Endothelial cell of hepatic sinusoid (primary cell): ENCODE measurements around the gene ATP6V1B1.

Experiments
- in situ Hi-C: cut with HindIII; loops from 2 replicates; pipeline ENCODE4 v1.10.0; 2017; ENCODE audit warnings: low sequenced_read_pairs

The ATP6V1B1 gene

DNA sequence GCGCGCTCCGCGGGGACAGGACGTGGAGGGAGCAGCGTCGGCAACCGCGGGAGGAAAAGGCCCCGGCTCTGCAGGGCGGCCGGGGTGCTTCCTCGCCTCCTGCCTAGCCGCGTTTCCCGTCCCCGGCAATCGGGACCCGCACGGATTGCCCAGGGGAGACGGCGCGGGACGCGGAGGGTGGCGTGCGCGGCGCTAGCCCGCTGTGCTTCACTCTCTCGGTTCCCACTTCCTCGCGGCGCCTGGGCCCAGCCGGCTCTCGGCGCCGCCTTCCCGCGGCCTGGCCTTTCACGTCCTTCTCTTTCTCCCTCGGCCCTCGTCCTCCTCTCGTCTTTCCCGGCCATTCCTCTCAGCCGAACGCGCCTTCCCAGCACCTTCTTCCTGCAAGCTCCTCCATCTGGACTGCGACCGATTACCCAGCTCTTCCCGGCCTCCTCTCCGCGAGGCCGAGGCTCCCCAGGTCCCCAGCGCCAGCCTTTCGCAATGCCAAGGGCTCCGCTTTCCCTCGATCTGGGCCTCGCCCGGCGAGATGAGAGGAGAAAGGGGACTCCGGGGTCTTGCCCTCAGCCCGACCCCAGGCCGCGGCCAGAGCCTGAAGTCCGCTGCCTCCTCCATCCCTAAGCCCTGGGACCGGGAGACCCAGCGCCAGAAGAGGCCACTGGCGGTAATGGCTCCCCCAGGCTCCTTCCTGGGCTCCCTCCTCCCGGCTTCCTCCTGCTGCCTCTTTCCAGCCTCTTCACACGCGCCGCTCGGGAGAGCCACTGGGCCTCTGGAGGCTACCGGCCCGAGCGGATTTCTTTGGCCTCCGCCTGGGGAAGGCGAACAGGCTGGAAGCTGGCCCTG, 34.3 kb upstream of the ATP6V1B1 start:
- in situ Hi-C loops = no loop called here

DNA sequence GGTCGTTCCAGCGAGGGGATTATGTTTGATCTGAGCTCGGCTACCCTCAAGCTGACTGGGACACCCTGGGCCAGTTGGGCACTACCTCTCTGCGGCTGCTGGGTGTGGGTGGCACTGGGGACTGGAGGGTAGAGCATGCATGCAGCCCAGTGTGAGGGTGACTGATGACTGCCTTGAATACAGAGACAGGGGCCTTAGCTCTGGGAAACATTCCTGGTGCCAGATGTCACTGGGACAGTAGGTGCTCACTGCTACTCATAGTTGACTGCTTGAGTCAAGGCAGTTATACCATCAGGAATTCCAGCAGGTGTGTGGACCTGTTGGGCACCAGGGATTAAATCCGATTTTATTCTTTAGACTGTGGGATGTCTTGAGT, 33.6 kb upstream of the ATP6V1B1 start:
- in situ Hi-C loops = no loop called here

DNA sequence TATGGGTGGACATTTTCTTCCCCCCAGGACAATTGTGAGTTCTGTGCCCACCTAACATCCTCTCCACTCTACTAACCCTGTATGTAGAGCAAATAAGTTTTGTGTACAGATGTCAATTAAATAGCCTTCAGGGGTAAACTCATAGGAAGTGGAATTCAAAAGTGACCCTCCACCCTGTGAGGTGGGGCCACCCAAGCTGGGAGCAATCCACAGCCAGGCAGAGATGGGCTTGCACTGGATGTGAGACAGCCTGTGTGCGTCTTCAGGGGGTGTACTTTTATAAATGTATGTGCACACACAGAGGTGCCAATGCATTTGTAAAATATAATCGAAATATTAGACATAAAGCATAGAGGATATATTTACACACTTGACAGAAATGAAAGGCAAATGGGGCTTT, 33.1 kb upstream of the ATP6V1B1 start:
- in situ Hi-C loops = no loop called here

DNA sequence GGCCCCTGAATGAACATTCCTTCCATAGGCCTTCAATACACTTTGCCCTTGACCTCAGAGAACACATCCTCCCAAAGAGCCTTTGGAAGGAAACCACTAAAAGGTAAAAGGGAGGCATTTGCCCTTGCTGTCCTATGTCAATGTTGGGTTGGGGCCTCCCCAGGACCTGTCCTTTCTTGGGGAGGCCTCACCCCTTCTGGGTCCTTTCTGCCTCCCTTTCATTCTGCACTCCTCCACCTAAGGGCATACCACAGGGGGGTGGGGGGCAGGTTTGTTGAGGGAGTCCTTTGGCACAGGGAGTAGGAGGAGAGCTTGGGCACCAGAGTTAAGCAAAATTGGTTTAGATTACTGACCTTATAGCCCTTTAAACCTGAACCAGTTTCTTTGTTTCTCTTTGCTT, 32.5 kb upstream of the ATP6V1B1 start:
- in situ Hi-C loops = no loop called here

DNA sequence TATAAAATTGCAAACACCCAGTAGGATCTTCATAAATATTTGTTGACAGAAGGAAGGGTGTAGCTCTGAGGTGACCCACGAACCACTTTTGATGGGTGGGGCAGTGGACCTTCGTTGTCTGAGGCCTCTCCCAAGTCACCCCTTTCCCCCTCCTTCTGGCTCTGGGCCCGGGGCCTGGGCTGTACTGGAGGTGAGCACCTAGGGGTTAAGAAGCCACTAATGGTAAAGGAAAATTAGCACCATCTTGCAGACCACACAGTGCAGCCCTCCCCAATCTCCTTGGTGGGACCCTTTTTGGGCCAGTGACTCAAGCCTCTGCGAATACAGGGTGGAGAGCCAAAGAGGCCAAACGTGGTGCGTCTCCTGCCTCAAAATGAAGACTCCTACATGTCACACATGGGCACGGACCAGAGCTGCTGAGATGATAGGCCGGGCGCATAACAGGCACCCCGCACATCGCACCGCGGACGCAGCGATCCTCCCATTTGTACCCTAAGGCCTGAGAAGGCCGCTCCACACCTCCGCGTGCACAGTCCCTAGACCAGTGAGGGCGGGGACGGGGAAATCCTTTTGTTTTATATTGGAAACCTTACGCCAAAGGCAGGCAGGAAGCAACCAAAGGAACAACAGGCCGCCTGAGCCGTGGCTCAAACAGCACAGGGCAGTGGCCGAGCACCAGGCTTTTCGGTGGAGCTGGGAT, 31.9 kb upstream of the ATP6V1B1 start:
- in situ Hi-C loops = no loop called here

DNA sequence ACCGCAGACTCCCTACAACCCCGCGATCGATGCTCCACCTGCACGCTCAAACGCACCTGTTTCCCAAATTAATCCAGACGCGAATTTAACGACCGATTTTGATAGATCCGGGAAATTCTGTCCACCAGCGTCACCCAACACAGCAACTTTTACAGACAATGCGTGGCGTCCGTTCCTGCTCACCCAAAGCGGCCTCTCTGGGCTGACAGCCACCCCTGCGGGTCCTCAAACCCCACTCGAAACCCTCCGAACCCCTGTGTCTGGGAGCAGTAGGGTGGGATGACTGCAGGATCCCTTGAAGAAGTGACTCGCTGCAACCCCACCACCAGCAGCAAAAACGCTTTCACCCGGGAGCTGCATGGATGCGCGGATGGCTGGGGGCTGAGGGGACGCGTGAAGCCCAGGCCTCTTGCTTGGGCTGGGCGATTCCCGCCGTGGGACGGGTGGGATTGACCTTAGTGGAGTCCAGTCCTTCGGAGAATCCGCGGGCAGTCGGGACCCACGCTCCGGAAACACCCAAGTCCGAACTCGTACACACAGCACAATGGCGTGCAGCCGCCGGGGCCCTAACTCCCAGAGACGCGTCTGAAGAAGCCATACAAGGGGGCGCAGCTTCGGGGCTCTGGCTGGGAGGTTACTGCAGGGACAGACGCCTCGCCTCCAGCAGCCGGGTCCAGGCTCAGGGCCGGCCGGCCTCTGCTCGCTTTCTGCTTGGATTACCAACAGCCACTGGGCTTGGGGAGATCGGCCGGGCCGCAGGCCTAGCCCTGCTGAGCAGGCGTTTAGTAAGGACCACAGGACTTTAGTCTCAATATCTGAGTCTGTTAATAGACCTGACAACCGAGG, 31.1 kb upstream of the ATP6V1B1 start:
- in situ Hi-C loops = no loop called here

DNA sequence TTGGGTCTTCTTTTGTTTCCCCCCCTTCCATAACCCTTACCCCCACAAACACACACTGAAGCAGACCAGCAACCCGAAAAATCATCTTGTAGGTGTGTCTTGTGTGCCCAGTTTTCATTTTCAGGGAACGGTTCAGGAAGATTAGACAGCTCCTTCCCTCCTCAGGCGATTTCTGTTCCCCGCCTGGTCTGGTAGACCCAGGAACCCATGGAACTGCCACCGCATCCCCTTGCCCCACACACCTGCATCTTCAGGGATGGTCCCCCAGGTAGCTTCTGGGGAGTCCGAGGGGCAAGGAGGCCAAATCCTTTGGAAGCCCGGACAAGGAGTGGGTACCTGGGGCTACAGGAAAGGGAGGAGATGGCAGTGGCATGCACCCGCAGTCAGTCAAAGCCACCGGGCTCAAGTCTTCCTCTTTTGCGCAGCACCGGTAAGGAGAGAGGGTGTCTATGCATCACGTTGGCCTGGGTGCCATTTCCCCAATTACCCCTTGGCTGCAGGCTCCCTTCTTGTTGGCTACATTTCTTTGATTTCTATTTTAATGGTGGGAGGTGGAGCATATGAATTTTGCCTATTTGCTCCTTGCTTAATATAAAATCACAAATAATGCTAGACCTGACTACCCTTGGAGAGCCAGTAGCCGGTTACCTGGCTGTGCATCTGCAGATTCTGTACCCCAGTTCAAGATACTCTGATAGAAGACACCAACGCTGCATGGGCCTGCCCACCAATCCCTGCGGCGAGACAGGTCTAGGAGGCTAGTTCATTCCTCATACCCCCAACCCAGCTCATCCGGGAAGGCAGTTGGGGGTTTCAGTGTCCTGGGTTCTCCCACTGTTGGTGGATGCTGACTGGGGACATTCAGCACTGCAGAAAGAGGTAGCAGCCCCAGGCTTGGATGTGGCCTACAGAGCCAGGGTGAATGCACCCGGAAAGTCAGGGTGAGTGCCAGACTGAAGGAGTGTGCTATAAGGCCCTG, 30.0 kb upstream of the ATP6V1B1 start:
- in situ Hi-C loops = no loop called here

DNA sequence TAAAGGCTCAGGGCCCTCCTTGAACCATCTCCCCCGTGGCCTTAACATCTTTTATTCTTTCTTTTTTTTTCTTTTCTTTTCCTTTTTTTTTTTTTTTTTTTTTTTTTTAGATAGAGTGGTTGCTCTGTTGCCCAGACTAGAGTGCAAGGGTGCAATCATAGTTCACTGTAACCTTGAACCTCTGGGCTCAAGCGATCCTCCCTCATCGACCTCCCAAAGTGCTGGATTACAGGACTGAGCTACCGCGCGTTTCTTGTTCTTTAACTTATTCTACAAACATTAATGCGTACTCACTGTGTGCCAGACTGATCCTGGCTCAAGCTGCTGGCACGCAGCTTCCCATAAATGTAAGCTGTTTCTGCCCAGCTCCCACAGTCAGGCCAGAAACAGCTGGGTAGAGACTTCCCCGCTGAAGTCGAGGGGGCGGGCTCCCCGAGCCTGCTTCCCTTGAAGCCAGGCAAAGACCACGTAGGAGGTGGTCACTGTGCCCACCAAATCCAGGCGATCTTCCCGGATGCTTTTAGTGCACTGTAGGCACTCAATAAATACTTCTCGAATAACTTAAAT, 29.2 kb upstream of the ATP6V1B1 start:
- in situ Hi-C loops = no loop called here

DNA sequence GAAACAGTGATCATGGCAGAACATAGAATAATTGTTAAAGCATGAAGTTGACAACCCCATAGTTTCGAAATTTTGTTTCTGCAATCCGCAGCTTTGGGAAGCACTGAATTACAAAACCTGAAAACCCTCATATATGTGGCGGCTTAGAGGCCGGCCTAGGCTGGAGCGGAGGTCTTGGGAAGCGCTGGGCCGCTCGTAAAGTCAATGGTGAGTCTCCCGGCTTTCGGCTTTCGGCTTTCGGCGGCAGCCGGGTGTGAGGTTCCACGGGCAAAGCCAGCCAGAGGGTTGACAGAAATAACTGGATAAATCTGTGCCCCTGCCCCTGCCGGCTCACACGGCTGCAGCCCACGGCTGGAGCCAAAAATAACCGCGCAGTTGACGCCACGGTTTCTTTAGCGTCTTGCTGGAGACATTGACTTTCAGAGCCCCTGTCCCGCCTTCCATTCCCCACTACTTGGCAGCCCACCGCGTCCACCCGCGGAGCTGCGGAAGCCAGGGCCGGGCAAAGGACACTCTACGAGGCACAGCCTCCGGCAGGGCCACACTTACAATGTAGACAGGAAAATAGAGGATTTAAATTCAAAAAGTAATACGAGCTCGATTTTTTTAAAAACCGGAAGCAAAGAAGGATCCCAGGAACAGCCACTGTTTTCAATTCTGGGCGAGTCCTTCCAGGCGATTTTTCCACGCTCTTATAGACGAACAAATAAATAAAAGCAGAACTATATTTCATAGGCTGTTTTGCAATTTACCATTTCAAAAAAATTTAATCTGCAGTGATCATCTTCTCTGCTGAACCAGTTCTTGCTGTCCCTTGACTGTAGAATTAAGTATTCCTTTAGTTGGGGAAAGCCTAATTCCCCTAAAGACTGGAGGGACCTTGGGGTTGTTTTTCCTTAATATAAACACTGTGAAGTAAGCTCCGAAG, 28.3 kb upstream of the ATP6V1B1 start:
- in situ Hi-C loops = no loop called here

DNA sequence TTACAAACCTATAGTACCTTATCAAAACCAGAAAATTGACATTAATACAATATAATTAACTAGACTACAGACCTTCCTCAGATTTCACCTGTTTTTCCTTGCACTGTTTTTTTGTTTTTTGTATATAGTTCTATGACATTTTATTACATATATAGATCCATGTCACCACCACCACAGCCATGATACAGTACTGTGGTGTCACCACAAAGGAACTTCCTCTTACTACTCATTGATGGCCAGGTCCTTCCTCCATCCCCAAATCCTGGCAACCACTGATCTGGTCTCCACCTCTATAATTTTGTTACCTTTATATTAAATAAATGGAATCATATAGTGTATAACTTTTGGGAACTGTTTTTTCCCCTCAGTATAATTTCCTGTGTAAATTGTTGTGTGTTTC, 19.4 kb upstream of the ATP6V1B1 start:
- in situ Hi-C loops = no loop called here

DNA sequence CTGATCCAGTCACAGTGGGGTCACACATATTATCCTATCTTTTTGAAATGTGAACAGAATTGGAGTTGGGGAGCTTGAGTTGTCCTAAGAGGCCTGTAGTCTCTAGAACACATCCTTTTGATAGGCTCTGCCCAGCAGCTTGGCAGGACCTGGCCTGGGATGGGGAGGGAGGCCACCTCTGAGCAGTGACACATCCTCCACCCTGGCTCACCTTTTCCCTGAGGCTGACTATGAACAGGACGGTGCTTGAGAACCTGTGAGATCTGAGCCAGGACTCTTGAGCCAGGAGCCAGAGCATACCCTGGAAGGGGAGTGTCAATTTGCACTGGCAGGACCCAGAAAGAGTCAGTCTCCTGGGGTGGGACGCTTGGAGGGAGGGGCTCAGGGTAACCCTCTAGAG, 17.7 kb upstream of the ATP6V1B1 start:
- in situ Hi-C loops = no loop called here

DNA sequence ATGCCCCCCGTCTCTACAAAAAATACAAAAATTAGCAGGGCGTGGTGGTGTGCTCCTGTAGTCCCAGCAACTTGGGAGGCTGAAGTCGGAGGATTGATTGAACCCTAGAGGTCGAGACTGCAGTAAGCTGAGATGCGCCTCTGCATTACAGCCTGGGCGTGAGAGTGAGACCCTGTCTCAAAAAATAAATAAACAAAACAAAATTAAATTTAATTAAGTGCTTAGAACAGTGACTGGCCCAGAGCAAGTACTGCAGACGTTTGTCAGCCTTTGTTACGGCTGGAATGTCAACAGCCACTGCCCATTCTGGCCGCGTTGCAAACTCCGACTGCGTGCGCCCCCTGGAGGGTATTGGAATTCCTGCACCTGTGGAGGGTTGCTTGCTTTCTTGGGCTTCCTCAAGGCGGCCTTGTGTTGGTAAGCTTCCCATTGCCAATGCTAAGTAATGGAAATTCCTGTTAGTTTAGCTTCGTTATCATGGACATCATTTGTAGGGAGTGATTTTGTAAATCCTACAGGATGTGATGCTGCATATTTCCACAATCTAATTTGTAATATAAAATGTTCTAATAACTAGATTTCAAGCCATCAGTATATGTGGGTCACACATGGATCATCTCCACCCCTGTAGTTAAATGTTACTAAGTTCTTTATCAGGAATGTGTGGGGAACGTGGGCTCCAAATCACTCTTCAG, 15.9 kb upstream of the ATP6V1B1 start:
- in situ Hi-C loops = no loop called here

DNA sequence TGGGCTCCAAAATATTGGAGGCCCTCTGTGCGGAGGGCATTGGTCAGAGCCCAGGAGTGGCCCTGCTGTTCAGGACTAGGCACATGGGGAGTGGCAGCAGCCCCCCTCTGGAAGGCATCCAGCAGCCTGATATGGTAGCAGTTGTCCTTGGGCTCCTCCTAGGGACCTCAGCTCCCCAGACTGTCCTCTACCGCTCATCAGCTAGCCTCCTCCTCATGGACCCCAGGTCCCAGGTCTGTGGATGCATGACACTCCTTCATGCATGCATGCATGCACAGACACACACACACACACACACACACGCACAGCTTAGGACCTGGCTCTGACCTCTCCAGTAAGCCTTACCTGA, 15.4 kb upstream of the ATP6V1B1 start:
- in situ Hi-C loops = no loop called here

DNA sequence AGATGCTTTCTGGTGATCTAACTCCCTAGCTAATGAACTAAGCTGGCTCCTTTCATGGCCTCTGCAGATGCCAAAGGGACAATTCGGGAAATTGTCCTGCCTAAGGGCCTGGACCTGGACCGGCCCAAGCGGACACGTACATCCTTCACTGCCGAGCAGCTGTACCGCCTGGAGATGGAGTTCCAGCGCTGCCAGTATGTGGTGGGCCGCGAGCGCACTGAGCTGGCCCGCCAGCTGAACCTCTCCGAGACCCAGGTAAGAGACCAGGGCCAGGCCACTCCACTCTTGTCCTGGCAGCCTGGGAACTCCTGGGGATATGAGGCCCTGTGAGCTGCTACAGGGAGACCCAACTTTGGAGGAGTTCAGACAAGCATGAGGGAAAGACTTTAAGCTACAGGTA, 14.7 kb upstream of the ATP6V1B1 start:
- in situ Hi-C loops = no loop called here

DNA sequence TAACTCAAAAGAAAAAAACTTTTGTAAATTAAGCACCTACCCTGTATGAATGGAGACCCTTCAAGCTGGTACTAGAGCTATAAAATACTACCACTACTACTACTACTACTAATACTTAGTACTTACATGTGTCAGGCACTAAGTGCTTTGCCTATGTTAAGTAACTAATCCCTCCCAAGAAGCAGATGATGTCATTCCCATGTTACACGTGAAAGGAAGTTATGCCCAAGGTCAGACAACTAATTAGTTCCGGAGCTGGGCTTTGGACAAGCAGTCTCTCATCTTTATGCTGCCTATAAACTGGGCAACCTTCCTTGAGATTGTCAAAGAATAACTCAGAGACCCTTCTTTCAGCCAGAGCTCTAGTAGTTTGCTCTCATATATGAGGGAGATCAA, 13.9 kb upstream of the ATP6V1B1 start:
- in situ Hi-C loops = no loop called here

DNA sequence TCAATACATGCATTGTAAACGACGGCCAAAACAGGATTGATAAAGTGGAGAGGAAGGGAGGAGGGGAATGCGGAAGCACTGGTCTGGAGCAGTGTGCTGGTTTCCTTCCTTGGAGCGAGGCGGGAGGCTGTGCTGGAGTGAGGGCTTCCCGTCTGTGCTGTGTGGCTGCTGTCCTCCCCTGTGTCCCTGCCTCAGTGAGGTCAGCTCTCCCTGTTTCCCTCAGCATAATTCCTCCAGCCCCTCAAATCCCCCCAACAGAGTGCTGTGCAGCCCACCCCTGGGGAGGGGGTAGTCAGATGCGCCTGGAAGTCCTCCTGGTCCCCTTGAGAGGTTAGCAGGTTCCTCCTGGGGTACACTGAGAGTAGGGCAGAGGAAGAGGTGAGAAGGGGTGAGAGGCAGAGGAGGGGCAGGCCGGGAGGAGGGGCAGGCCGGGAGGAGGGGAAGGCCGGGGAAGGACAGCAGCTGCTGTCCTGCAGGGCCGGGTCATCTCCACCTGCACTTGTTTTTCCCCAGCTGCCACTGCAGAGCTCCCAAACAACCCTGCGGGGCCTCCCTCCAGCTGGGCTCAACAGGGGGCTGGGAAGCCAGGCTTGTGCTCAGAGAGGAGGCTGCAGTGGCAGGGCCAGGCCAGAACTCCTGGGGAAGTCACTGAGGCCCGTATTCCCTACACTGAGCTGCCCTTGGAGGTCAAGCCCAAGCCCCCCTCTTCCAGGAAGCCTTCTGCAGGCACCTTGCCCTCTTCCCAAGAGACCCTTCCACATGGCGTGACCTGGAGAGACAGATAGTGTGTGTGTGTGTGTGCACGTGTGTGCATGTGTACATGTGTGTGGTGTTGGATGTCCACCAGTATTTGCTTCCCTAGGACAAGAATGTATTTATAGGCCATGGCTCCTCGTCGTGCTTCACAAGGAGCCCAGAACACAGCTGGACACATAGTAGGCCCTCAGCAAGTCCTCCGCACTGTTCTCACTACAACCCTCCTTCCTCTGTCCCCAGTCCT, 13.2 kb upstream of the ATP6V1B1 start:
- in situ Hi-C loops = no loop called here

DNA sequence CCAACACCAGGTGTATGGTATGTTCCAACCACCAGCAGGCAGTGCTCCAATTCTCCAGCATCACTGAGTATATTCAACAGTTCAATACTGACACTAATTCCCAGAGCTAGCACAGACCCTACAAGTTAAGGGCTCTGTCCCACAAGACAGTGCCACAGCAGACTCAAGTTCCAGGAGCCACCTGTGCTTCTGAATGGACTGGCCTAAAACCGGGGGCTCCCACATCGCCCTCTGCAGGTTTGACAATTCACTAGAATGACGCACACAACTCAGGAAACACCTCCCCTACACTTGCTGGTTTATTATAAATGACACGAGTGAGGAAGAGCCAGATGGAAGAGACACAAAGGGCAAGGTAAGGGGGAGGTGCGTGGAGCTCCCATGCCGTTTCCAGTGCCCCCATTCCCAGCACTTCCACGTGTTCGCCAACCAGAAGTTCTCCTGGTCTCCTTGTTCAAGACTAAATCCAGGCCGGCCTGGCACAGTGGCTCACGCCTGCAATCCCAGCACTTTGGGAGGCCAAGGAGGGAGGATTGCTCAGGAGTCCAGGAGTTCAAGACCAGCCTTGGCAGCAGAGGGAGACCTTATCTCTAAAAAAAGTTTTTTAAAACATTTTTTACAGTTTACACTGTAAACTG, 12.2 kb upstream of the ATP6V1B1 start:
- in situ Hi-C loops = no loop called here
